SK-N-MC (cell line): ENCODE measurements around the gene XPNPEP1.

Experiments used
- EZH2 ChIP-seq: fragments of 200-600 bp; sonication (generic); IDR thresholded peaks from one replicate; pipeline ENCODE4 v1.6.1; 2017; ENCODE audit warnings: antibody characterized with exemption
- FOXP2 ChIP-seq: optimal IDR thresholded peaks from 2 replicates; pipeline ENCODE3; 2011; ENCODE audit warnings: mild to moderate bottlenecking, moderate library complexity; ENCODE audit not compliant: insufficient read depth; ENCODE audit errors: extremely low read length, control extremely low read depth
- POLR2AphosphoS5 ChIP-seq: IDR thresholded peaks from 2 replicates; pipeline ENCODE4 v1.6.1; 2012; ENCODE audit warnings: mild to moderate bottlenecking, low read depth, low read length, borderline replicate concordance

DNA sequence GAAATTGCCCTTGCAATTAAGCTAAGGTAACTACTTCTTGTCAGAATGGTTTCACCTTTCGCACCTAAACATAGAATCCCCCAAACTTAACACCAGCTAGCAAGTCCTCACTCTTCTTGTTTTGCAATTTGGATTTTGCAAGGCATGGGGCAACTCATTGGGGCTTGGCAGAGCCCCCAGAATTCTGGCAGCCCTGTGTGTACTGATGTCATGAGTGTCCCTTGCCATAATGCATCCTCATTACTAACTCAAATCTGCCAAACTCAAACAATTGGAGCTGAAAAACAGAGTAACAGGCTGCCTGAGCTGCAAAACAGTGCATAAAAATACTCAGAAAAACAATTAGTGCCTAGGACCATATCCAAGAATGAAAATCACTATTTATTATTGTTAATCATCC, 7.9 kb upstream of the XPNPEP1 start:
- TF ChIP-seq POLR2AphosphoS5 (no peak), EZH2 (no peak), FOXP2 (no peak)
